ENCODE measurements around the gene B3GNT2. TPM values are rescaled to one million over a fixed set of nuclear protein-coding genes. Genes with fewer than 3 reads are reported as not detected.

B3GNT2 gene
- total and polyA plus RNA-seq, 2 donors (not counting 3 experiments of a cell fraction or from before 2014, with no cell fraction given) = 9.5 to 21.2 TPM

GRCh38 chr2:62202729-62203128 lies 6.8 kb downstream of the B3GNT2 start:
- Histone ChIP-seq H3K9me3 (replicated peaks; ENCODE audit: control insufficient read depth, insufficient read depth, low read length) (no peaks in the 10 kb centered on the region), H2AFZ (ENCODE audit: low read depth, low read length) (no peak overlapping the region), H3K27ac (ENCODE audit: insufficient read depth, low read depth, low read length) (no peak overlapping the region), H3K9ac (replicated peaks; ENCODE audit: extremely low read depth, insufficient read depth, low read length) (no peak overlapping the region), H3K9me1 (replicated peaks; ENCODE audit: control insufficient read depth, extremely low read depth, insufficient read depth, low read length) (no peaks in the 10 kb centered on the region), H3K4me1 (ENCODE audit: control insufficient read depth, extremely low read depth, insufficient read depth, low read length) (peaks cover 4% of the 10 kb centered on the region), H3K4me3 (replicated peaks in 1 of 3; ENCODE audit: insufficient read depth in 1 of 3, low read depth in 1 of 3, low read length in 3 of 3) (no peak overlapping the region), H4K20me1 (replicated peaks; ENCODE audit: control insufficient read depth, extremely low read depth, insufficient read depth, low read length) (peaks cover 4% of the 10 kb centered on the region), H3K27me3 (ENCODE audit: control insufficient read depth in 2 of 2, insufficient read depth in 2 of 2, low read length in 2 of 2) (no peaks in the 10 kb centered on the region), H3K36me3 (ENCODE audit: control insufficient read depth in 2 of 2, extremely low read depth in 1 of 2, insufficient read depth in 2 of 2, low read length in 2 of 2) (no peaks in the 10 kb centered on the region), H3K79me2 (ENCODE audit: control insufficient read depth, insufficient read depth, low read length) (peaks cover 65% of the 10 kb centered on the region), H3K4me2 (ENCODE audit: insufficient read depth, low read length) (no peak overlapping the region)
- no peak for TF ChIP-seq JUN (IDR thresholded peaks at IDR 0.05; ENCODE audit: borderline replicate concordance, insufficient read depth, insufficient read length, low read depth)
- no peak for TF ChIP-seq POLR2AphosphoS5 (IDR thresholded peaks at IDR 0.05; ENCODE audit: insufficient read depth, low read depth, low read length)
- no peak for TF ChIP-seq CTCF (IDR thresholded peaks at IDR 0.05; ENCODE audit: extremely low read depth in 1 of 2, insufficient read depth in 1 of 2, low read depth in 1 of 2, low read length in 2 of 2)
- no peak for TF ChIP-seq GATA2 (IDR thresholded peaks at IDR 0.05; ENCODE audit: insufficient read depth, insufficient read length, low read depth, low read length)
- TF ChIP-seq MYC (IDR thresholded peaks at IDR 0.05; ENCODE audit: low read depth, low read length) = no peak
- no peak for TF ChIP-seq EZH2 (IDR thresholded peaks at IDR 0.05; ENCODE audit: borderline replicate concordance, low read depth, low read length, severe bottlenecking)
- no peak for TF ChIP-seq MAX (IDR thresholded peaks at IDR 0.05; ENCODE audit: insufficient read depth, insufficient read length)
- DNase-seq (ENCODE audit: low read depth, low spot score) (no peak), FAIRE-seq (no peak)
- CTCF ChIA-PET = no interaction called here
- no TSS peak for BruUV-seq (replicated peaks)
- dilution Hi-C loops (cut with MboI; ENCODE audit: extremely low pct_ligation_motif_present, low sequenced_read_pairs) = no loop called here
- intact Hi-C loops (cut with micrococcal nuclease) = no loop called here
- POLR2A ChIA-PET = no interaction called here
